HG03135 (cell line): ENCODE results near the gene NCKAP5.

ENCODE experiments used
- ATAC-seq: cut with Tn5 transposase; IDR thresholded peaks from one replicate; pipeline ENCODE4 v1.9.1; 2021; ENCODE audit warnings: mild to moderate bottlenecking, moderate library complexity; ENCODE audit not compliant: unreplicated experiment

Gene NCKAP5

DNA sequence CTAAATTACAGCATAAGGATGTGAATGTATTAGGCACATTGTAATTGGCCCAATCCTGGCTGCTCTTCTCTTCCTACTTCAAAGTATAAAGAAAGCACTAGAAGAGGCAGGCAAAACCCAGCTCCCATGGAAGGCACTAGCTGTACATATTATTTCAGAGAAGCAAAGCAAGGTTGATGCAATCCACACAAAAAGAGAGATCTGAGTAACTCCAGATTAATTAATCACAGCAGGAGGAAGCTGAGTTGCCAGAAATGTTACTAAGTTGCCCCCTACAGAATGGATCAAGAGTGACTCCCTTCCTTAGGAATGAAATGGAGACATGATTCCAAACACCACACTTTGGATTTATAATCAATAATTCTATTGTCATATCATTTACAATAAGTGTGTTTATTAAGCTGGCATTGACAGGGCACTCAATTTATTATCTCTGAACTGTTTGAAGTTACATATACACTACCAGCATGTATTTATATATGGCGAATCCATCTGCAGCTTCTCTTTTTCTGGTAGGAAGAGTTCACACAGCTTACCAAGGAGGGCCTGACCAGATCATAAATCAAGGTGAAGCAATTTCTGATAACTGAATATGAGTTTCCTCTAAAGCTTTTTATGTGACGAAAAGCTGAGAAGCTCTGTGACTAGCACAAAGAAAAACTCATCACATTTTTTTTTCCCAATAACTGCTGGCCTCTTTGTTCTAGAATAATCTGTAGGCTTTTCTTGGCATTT, 505.2 kb downstream of the NCKAP5 start:
- ATAC-seq = no peak

- ATAC-seq = no peak
These were observed 506.2 kb downstream of the NCKAP5 start for GRCh38 chr2:133061874-133062593.

DNA sequence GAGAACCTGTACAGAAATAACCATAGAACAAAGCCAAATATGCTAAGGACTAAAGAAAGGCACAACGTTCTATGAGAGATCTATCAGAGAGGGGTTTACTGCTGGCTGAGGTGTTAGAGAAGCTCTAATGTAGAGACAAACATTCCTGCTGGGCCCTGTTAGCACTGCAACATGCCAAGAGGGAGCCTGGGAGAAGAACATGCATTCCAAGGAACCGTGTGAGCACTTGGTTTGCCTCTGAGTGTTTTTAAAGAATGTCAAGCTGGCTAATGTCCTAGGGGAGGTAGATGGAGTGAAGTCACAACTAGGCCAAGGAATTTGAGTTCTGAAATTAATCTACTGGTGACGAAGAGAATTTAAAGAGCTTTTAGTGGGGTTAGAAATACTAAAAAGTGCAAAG, 514.0 kb downstream of the NCKAP5 start:
- ATAC-seq = no peak

DNA sequence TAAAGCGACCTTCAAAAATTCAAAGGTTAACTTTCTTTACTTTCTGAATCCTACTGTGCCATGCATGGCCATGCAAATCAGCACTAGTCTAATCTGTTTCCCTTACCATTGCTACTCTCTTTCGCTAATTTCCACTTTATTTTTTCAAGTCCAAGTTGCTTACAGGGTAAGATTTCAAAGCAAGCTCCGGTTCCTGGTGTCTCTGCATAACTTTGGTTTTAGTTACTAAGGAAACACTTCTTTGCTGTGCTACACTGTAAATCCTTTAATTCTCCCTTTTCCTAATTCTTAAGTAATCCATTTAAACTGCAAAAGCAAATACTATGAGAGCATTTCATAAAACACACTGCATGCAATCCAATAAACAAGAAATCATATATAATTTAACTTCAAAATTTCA, 514.7 kb downstream of the NCKAP5 start:
- no peak for ATAC-seq

DNA sequence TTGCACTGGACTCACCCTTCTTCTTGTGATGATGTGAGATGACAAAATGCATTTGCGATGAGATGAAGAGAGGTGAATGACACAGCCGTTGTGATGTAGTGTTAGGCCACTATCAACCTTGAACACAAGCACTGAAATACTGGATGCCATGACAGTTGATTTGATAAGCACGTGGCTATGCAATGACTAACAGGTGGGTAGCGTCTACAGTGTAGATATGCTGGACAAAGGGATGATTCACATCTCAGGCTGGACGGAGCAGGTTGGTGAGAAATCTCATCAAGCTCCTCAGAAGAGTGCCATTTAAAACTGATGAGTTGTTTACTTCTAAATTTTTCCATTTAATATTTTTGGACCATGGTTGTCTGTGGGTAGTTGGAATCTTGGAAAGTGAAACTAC, 522.5 kb downstream of the NCKAP5 start:
- ATAC-seq = no peak

DNA sequence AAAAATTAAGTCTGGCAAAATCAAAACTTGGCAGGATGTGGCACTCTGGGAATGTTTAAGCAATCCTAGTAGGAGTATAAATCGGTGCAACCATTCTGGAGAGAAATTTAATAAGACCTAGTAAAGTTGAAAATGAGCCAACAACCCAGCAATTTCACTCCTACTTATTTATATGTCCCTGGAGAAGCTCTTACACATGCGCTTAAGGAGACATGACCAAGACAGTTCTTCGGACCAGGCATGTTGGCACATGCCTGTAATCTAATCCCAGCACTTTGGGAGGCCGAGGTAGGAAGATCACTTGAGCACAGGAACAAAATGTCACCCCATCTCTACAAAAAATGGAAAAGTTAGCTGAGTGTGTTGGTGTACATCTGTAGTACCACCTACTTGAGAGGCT, 523.7 kb downstream of the NCKAP5 start:
- no peak for ATAC-seq

- ATAC-seq = no peak
These were observed 528.1 kb downstream of the NCKAP5 start for GRCh38 chr2:133040170-133040569.

DNA sequence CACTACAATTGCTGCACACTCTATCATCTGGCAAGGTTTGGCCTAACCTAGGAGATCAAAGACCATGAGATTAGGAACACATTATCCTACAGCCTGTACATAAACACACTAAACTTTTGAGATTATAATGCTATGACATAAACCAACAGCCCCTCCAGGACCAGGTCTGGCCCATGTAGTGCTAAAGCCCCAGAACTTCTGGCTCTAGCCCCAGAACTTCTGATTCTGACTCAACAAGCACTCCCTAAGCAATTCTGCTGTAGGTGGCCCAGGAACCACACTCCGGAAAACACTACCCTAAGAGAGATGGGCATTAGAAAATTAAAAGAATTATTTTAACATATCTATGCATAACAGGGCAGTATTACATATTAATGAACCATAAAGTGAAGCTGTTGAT, 528.7 kb downstream of the NCKAP5 start:
- no peak for ATAC-seq

DNA sequence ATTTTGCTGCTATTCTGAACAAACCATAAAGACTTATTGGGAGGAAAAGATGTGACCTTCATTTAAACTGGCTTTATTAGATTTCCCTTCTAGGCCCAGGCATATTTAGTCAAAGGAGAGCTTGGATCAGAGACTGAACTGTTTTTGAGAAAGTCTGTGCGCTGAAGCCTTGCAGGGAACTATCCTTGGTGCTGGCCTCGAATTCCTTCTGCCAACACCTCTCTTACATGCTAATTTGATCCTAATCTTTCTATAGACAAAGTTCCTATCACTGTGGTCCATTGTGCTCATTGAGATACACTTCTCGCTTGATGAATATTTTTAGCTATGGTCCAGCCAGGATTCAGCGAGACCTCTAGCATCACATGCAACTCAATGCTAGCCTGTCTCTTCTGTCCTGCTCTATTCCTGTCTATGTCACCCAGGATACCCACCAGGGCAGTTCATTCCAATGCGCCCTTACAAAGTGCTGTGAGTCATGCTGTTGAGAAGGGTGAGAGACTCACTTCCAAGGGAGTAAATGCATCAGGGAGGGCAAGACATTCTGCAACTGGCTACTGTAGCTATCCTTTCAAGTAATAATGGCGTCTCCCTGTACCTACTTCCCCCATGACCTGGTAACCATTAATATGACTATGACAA, 541.6 kb downstream of the NCKAP5 start:
- ATAC-seq = no peak

DNA sequence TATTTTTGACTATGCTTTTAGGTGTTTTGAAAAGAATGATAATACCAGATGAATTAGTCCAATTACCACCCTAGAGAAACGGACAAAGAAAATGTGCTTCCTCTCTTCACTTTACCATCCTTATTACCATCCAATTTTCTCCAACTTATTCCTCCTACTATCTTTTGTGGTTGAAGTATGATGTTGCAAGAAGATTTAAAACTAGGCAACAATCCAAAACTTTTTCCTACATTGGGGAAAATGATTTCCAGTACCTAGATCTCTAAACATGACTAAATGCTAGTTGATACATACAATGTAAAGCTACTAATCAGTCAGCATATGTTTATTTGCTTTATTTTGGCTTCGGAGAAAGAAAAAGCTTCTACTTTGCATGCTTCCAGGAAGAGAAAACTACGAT, 543.3 kb downstream of the NCKAP5 start:
- no peak for ATAC-seq

- no peak for ATAC-seq
These were observed 555.2 kb downstream of the NCKAP5 start for GRCh38 chr2:133012847-133013734.

- ATAC-seq = no peak
These were observed 563.6 kb downstream of the NCKAP5 start for GRCh38 chr2:133004623-133005022.

DNA sequence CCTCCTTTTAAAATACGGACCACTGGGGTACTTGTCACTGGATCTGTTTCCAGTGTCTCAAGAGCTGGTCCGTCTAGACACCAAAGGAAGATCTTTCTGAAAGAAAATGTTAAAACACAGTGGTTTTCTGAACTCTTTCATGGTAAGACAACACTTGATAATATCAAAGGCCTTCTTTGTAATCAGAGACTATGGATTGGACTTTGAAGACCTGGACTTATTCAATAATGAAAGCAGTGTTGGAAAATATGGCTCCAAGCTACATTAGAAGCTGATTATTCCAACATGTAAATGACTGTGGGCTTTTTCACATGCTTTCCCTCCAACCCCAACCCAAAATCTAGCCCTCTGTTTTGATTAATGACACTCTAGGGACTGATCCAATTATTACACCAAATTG, 568.8 kb downstream of the NCKAP5 start:
- ATAC-seq = no peak

GRCh38 chr2:132998221-132998620, 570.0 kb downstream of the NCKAP5 start:
- no peak for ATAC-seq

GRCh38 chr2:132991471-132992045, 576.7 kb downstream of the NCKAP5 start:
- ATAC-seq = no peak

DNA sequence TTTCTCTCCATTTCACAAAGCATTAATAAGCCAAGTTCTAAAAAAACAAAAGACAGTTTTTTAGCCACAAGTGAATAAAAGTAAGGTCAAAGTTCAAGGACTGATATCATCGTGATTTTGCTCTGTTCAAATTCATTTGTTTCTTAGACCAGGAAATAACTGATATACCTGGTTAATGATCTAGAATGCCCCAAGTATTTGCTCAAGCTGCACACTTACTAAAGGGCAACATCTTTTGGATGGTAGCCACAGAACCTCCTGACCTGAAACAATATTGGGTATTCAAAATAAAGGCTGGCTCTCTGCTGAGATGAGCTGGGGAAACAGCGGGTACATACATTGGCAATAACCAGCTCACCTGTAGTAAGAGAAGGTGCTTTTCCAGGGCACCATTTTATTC, 583.5 kb downstream of the NCKAP5 start:
- ATAC-seq = no peak

DNA sequence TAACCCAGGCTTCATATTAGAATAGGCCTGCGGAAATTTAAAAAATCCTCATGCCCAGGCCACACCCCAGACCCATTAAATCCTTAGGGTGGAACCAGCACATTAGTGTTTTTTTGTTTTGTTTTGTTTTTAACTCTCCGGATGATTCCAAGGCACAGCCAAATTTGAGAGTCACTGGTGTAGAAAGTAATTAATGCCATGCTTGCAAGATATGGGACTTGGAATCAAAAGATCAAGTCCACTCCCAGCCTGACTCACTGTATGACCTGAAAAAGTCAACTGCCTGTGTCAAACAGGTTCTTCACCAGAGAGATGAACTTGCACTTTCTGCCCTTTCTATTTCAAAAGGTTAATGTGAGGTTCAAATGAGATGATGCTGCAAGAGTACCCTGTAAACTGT, 588.0 kb downstream of the NCKAP5 start:
- ATAC-seq = no peak

GRCh38 chr2:132979339-132980093, 588.7 kb downstream of the NCKAP5 start:
- ATAC-seq = peak; percentile 57

DNA sequence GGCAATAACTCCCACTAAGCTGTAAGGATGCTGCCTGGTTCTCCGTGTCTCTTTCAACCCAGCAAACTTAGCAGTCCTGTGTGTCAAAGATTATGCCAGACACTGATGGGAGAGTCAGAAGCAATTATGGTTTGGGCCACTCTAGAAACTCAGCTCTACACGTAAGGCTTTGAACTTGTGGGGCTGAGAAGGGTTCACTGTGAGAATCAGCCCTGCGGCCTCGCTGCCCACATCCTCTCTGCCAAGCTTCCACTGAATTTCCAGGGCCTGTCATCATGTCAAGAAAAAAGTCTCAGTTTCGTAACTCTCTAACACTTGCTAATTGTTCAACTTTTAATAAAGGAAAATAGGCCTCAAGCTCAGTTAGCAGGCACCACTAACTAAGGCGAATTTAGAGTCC, 589.4 kb downstream of the NCKAP5 start:
- no peak for ATAC-seq
